Bronchial epithelial cell (primary cell): ENCODE measurements around the gene SYNM. TPM values are rescaled to one million over a fixed set of nuclear protein-coding genes. Genes with fewer than 3 reads are reported as not detected.
A peak's percentile ranks its signal among the peaks of the same experiment; 100 is the strongest.

Experiments
- DNase-seq: peaks from one replicate; pipeline ENCODE4 v3.0.0-alpha.2; 2010; ENCODE audit warnings: low read depth
- FAIRE-seq: peaks from 2 replicates; lab custom pipeline; 2011; peaks lifted over from hg19 to GRCh38; lab: Jason Lieb, UNC
- H3K27me3 ChIP-seq: 2 replicates; pipeline ENCODE4 v1.5.1; 2011; ENCODE audit warnings: low read length; ENCODE audit not compliant: control insufficient read depth, insufficient read depth
- H3K36me3 ChIP-seq: 2 replicates; pipeline ENCODE4 v1.5.1; 2011; ENCODE audit warnings: low read length; ENCODE audit not compliant: control insufficient read depth, insufficient read depth
- H3K4me3 ChIP-seq: 2 replicates; pipeline ENCODE4 v1.5.1; 2011; ENCODE audit warnings: mild to moderate bottlenecking, low read depth, low read length, control low read depth
- CTCF ChIP-seq: IDR thresholded peaks from 2 replicates; pipeline ENCODE4 v1.5.1; 2011; ENCODE audit warnings: mild to moderate bottlenecking, moderate library complexity, low read length, control low read depth, inconsistent platforms; ENCODE audit not compliant: insufficient read depth, severe bottlenecking
- total RNA-seq: library from RNA; depleted of rRNA; stranded (reverse); fragments of >200 nt; gene quantifications from 2 replicates; pipeline ENCODE4 v1.2.1, GENCODE V29; 2014

The SYNM gene
- total RNA-seq, 1 donor from 2014 or later, result 0.26 TPM

- Histone ChIP-seq H3K27me3 (no peaks in the 10 kb centered on the region), H3K36me3 (peaks cover 3% of the 10 kb centered on the region), H3K4me3 (no peak overlapping the region)
- FAIRE-seq, result no peak
- no peak for DNase-seq
- no peak for TF ChIP-seq CTCF
Observed at GRCh38 chr15:99132122-99132521, 27.2 kb downstream of the SYNM start.

DNA sequence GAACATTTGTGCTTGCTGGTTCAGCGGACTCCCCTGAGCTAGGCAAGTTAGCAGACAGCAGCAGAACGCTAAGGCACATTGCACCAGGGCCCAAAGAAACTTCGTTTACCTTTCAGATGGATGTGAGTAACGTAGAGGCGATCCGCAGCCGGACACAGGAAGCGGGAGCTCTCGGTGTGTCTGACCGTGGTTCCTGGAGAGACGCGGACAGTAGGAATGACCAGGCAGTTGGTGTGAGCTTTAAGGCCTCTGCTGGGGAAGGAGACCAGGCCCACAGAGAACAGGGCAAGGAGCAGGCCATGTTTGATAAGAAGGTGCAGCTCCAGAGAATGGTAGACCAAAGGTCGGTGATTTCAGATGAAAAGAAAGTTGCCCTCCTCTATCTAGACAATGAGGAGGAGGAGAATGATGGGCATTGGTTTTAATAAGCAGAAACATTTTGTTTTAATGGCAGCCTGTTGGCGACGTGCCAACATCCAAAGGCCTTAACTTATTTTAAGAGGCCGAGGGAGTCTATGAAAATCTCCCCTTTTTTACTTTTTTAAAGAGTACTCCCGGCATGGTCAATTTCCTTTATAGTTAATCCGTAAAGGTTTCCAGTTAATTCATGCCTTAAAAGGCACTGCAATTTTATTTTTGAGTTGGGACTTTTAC is 27.9 kb downstream of the SYNM start:
- Histone ChIP-seq H3K27me3 (no peaks in the 10 kb centered on the region), H3K4me3 (no peak overlapping the region), H3K36me3 (peaks cover 3% of the 10 kb centered on the region)
- no peak for DNase-seq
- no peak for TF ChIP-seq CTCF
- peak; percentile 60 for FAIRE-seq

- H3K36me3 ChIP-seq, result peaks cover 6% of the 10 kb centered on the region
- no peak overlapping the region for H3K4me3 ChIP-seq
- H3K27me3 ChIP-seq, result no peaks in the 10 kb centered on the region
- TF ChIP-seq CTCF, result no peak
- DNase-seq, result no peak
- no peak for FAIRE-seq
Observed at GRCh38 chr15:99134317-99134821, 29.5 kb downstream of the SYNM start.

GRCh38 chr15:99135194-99135593 is 30.3 kb downstream of the SYNM start:
- no peak overlapping the region for H3K4me3 ChIP-seq
- DNase-seq (peak; percentile 25), FAIRE-seq (no peak)
- H3K27me3 ChIP-seq, result no peaks in the 10 kb centered on the region
- H3K36me3 ChIP-seq, result peaks cover 6% of the 10 kb centered on the region
- TF ChIP-seq CTCF, result no peak

DNA sequence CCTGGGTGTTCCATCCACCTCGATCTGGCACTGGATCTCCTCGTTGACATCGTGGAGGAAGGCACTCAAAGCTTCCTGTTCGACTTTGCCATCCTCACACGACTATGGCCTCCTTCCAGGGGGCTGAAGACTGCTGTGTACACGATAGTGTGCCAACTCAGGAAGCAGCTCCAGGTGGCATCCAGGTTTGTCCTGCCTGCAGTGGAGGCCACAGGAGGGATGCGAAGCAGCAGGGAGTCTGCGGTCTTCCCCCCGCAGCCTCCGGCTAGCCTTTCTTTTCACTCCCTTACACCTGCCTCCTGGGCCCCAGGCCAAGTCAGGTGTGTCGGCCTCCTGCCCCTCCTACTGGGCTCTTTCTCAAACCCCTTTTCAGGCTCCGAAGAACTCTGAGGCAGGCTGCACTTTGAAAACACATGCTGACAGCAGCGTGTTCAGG is 32.2 kb downstream of the SYNM start:
- no peak for DNase-seq
- no peak for FAIRE-seq
- Histone ChIP-seq H3K36me3 (peaks cover 5% of the 10 kb centered on the region), H3K4me3 (no peak overlapping the region), H3K27me3 (no peaks in the 10 kb centered on the region)
- TF ChIP-seq CTCF, result no peak
